IMR-90 (cell line): ENCODE measurements around the gene ADSS1.

Experiments
- CEBPB ChIP-seq: IDR thresholded peaks from 2 replicates; pipeline ENCODE4 v1.6.1; 2012; ENCODE audit warnings: low read depth, low read length, improper control_type of control experiment
- CTCF ChIP-seq: conservative IDR thresholded peaks from 2 replicates; pipeline ENCODE4 v1.5.1; 2012; ENCODE audit warnings: mild to moderate bottlenecking, low read depth, low read length, improper control_type of control experiment
- MXI1 ChIP-seq: IDR thresholded peaks from 2 replicates; pipeline ENCODE4 v1.6.1; 2012; ENCODE audit warnings: low read depth, mild to moderate bottlenecking, low read length, moderate library complexity, borderline replicate concordance
- NFE2L2 ChIP-seq: fragments of 150-350 bp; IDR thresholded peaks from 2 replicates; pipeline ENCODE4 v1.6.1; 2016; ENCODE audit warnings: low read depth, mild to moderate bottlenecking, low read length
- POLR2A ChIP-seq: IDR thresholded peaks from 2 replicates; pipeline ENCODE4 v1.6.1; 2012; ENCODE audit warnings: mild to moderate bottlenecking, low read depth, low read length
- RAD21 ChIP-seq: IDR thresholded peaks from 2 replicates; pipeline ENCODE4 v1.6.1; 2012; ENCODE audit warnings: low read length, improper control_type of control experiment
- RCOR1 ChIP-seq: IDR thresholded peaks from 2 replicates; pipeline ENCODE4 v1.6.1; 2012; ENCODE audit warnings: mild to moderate bottlenecking, low read length, improper control_type of control experiment; ENCODE audit not compliant: insufficient replicate concordance
- RFX5 ChIP-seq: IDR thresholded peaks from 2 replicates; pipeline ENCODE4 v1.8.0; 2012; ENCODE audit warnings: low read depth, mild to moderate bottlenecking, low read length, moderate library complexity
- SMC3 ChIP-seq: fragments of 150-350 bp; IDR thresholded peaks from 2 replicates; pipeline ENCODE4 v1.6.1; 2016; ENCODE audit warnings: low read depth, mild to moderate bottlenecking, antibody characterized with exemption, low read length, moderate library complexity

GRCh38 chr14:104676130-104676693 is 47.8 kb upstream of the ADSS1 start:
- TF ChIP-seq CTCF (no peak), POLR2A (no peak), SMC3 (no peak), RFX5 (no peak), CEBPB (no peak), MXI1 (no peak), NFE2L2 (no peak), RCOR1 (no peak), RAD21 (no peak)
